RWPE1 (cell line): ENCODE results near the gene PRR20G.

Experiments
- CTCF ChIA-PET: fragments of 350-600 bp; sonication (Branson Sonifier 250); formaldehyde crosslinking; extraction: SDS; loops from one replicate; lab custom pipeline; 2021; lab: Yijun Ruan, JAX
- POLR2A ChIA-PET: fragments of 400-600 bp; formaldehyde crosslinking; extraction: SDS; loops from one replicate; lab custom pipeline; 2020; ENCODE audit warnings: antibody characterized with exemption; ENCODE audit not compliant: low non-redundant PET; lab: Yijun Ruan, JAX
- DNase-seq: peaks from one replicate; pipeline ENCODE4 v3.0.0; 2012; ENCODE audit warnings: low spot score
- H3K27ac ChIP-seq: fragments of 450-650 bp; 2 replicates; pipeline ENCODE4 v1.5.1; 2017
- CTCF ChIP-seq: fragments of 450-650 bp; conservative IDR thresholded peaks from 2 replicates; pipeline ENCODE4 v1.5.1; 2017; ENCODE audit warnings: low read depth, mild to moderate bottlenecking

The PRR20G gene

GRCh38 chr3:127263037-127263436 is 24.8 kb downstream of the PRR20G start:
- TF ChIP-seq CTCF = no peak
- CTCF ChIA-PET = no interaction called here

GRCh38 chr3:127262533-127262932 is 25.3 kb downstream of the PRR20G start:
- DNase-seq = no peak
- no peak for TF ChIP-seq CTCF
- H3K27ac ChIP-seq = no peak overlapping the region
- CTCF ChIA-PET = no interaction called here
- POLR2A ChIA-PET = no interaction called here

More at GRCh38 chr3:127263037-127263436, 24.8 kb downstream of the PRR20G start:
- DNase-seq = no peak
- POLR2A ChIA-PET = no interaction called here
- no peak overlapping the region for H3K27ac ChIP-seq

GRCh38 chr3:127261925-127262324 is 25.9 kb downstream of the PRR20G start:
- CTCF ChIA-PET = no interaction called here
- no peak overlapping the region for H3K27ac ChIP-seq
- DNase-seq = no peak
- no peak for TF ChIP-seq CTCF
- POLR2A ChIA-PET = no interaction called here

GRCh38 chr3:127260826-127261555 is 26.9 kb downstream of the PRR20G start:
- no peak for TF ChIP-seq CTCF
- H3K27ac ChIP-seq = no peak overlapping the region
- CTCF ChIA-PET = no interaction called here
- POLR2A ChIA-PET = no interaction called here
- no peak for DNase-seq

- ChIA-PET POLR2A (no interaction called here), CTCF (interaction anchor here (0.6 kb wide), 1 partner anchor 196 kb away, joined by 4 read pairs; no protein-coding TSS in a partner anchor)
- no peak for TF ChIP-seq CTCF
- no peak for DNase-seq
- no peak overlapping the region for H3K27ac ChIP-seq
These were observed 27.4 kb downstream of the PRR20G start for GRCh38 chr3:127260416-127260815.

GRCh38 chr3:127259882-127260281 is 28.0 kb downstream of the PRR20G start:
- DNase-seq = no peak
- POLR2A ChIA-PET = no interaction called here
- no peak overlapping the region for H3K27ac ChIP-seq
- CTCF ChIA-PET = interaction anchor here (0.6 kb wide), 1 partner anchor 197 kb away, joined by 4 read pairs; no protein-coding TSS in a partner anchor
- no peak for TF ChIP-seq CTCF
